H9 (cell line): ENCODE measurements around the gene CADM1. TPM values are rescaled to one million over a fixed set of nuclear protein-coding genes. Genes with fewer than 3 reads are reported as not detected.
A peak's percentile ranks its signal among the peaks of the same experiment; 100 is the strongest.

Experiments used
- DNase-seq: peaks from one replicate; pipeline ENCODE4 v3.0.0-alpha.2; 2017
- H2AFZ ChIP-seq: one replicate; pipeline ENCODE4 v1.6.1; 2013; ENCODE audit warnings: mild to moderate bottlenecking, low read length, control low read depth, moderate library complexity
- H2AK5ac ChIP-seq: 2 replicates; pipeline ENCODE4 v1.6.1; 2013; ENCODE audit warnings: low read length, control low read depth, mixed read lengths; ENCODE audit not compliant: insufficient read length
- H2BK120ac ChIP-seq: one replicate; pipeline ENCODE4 v1.6.1; 2013; ENCODE audit warnings: low read depth, mild to moderate bottlenecking, low read length, control low read depth, inconsistent platforms; ENCODE audit not compliant: poor library complexity, severe bottlenecking
- H2BK12ac ChIP-seq: 2 replicates; pipeline ENCODE4 v1.6.1; 2013; ENCODE audit warnings: low read length, control low read depth, mixed read lengths, low read depth; ENCODE audit not compliant: insufficient read length
- H2BK15ac ChIP-seq: 2 replicates; pipeline ENCODE4 v1.6.1; 2013; ENCODE audit warnings: low read depth, low read length, control low read depth
- H2BK20ac ChIP-seq: one replicate; pipeline ENCODE4 v1.6.1; 2013; ENCODE audit warnings: low read depth, mild to moderate bottlenecking, low read length, control low read depth, inconsistent platforms; ENCODE audit not compliant: poor library complexity, severe bottlenecking
- H2BK5ac ChIP-seq: 2 replicates; pipeline ENCODE4 v1.6.1; 2013; ENCODE audit warnings: low read length, control low read depth, mixed read lengths; ENCODE audit not compliant: insufficient read length
- H3K14ac ChIP-seq: 2 replicates; pipeline ENCODE4 v1.6.1; 2013; ENCODE audit warnings: low read length, control low read depth; ENCODE audit not compliant: insufficient read depth
- H3K18ac ChIP-seq: 2 replicates; pipeline ENCODE4 v1.6.1; 2013; ENCODE audit warnings: low read depth, mild to moderate bottlenecking, mixed read lengths, low read length, control low read depth; ENCODE audit not compliant: insufficient read length
- H3K23ac ChIP-seq: 2 replicates; pipeline ENCODE4 v1.6.1; 2013; ENCODE audit warnings: low read length, control low read depth, mixed read lengths, low read depth; ENCODE audit not compliant: insufficient read length
- H3K23me2 ChIP-seq: 2 replicates; pipeline ENCODE4 v1.6.1; 2013; ENCODE audit warnings: low read depth, mild to moderate bottlenecking, mixed read lengths, low read length, control low read depth; ENCODE audit not compliant: insufficient read length, poor library complexity, severe bottlenecking
- H3K27ac ChIP-seq: 2 replicates; pipeline ENCODE4 v1.5.1; 2013; ENCODE audit warnings: low read length, control low read depth, mixed read lengths, low read depth; ENCODE audit not compliant: insufficient read length
- H3K27me3 ChIP-seq: 2 replicates; pipeline ENCODE4 v1.6.1; 2013; ENCODE audit warnings: low read length, control low read depth, inconsistent platforms; ENCODE audit not compliant: insufficient read depth
- H3K4ac ChIP-seq: 2 replicates; pipeline ENCODE4 v1.6.1; 2013; ENCODE audit warnings: low read depth, mild to moderate bottlenecking, control low read depth, inconsistent platforms, low read length, moderate library complexity
- H3K4me1 ChIP-seq: 2 replicates; pipeline ENCODE4 v1.6.1; 2013; ENCODE audit warnings: low read length, control low read depth, inconsistent platforms; ENCODE audit not compliant: insufficient read depth
- H3K4me2 ChIP-seq: 2 replicates; pipeline ENCODE4 v1.6.1; 2013; ENCODE audit warnings: low read length, control low read depth, mixed read lengths; ENCODE audit not compliant: insufficient read length, insufficient read depth
- H3K56ac ChIP-seq: 2 replicates; pipeline ENCODE4 v1.6.1; 2013; ENCODE audit warnings: low read depth, mild to moderate bottlenecking, mixed read lengths, low read length, control low read depth; ENCODE audit not compliant: insufficient read length
- H3K79me1 ChIP-seq: 2 replicates; pipeline ENCODE4 v1.6.1; 2013; ENCODE audit warnings: low read depth, mild to moderate bottlenecking, moderate library complexity, low read length, control low read depth, inconsistent platforms; ENCODE audit not compliant: insufficient read depth, poor library complexity, severe bottlenecking
- H3K79me2 ChIP-seq: 2 replicates; pipeline ENCODE4 v1.6.1; 2013; ENCODE audit warnings: low read length, control low read depth, inconsistent platforms; ENCODE audit not compliant: insufficient read depth
- H3K9ac ChIP-seq: 2 replicates; pipeline ENCODE4 v1.6.1; 2013; ENCODE audit warnings: low read length, control low read depth, mixed read lengths; ENCODE audit not compliant: insufficient read length; ENCODE audit errors: extremely low read depth
- H3K9me3 ChIP-seq: one replicate; pipeline ENCODE4 v1.6.1; 2013; ENCODE audit warnings: low read depth, low read length, inconsistent platforms; ENCODE audit not compliant: control insufficient read depth
- H3T11ph ChIP-seq: one replicate; pipeline ENCODE4 v1.6.1; 2013; ENCODE audit warnings: mild to moderate bottlenecking, low read length, control low read depth, inconsistent platforms
- H4K20me1 ChIP-seq: one replicate; pipeline ENCODE4 v1.6.1; 2013; ENCODE audit not compliant: control insufficient read depth, insufficient read length, insufficient read depth
- H4K5ac ChIP-seq: 2 replicates; pipeline ENCODE4 v1.6.1; 2013; ENCODE audit warnings: low read depth, mild to moderate bottlenecking, mixed read lengths, low read length, control low read depth; ENCODE audit not compliant: insufficient read length
- H4K8ac ChIP-seq: replicated peaks from 2 replicates; pipeline ENCODE4 v1.6.1; 2013; ENCODE audit warnings: low read length, control low read depth, mixed read lengths, low read depth; ENCODE audit not compliant: insufficient read length
- H4K91ac ChIP-seq: 2 replicates; pipeline ENCODE4 v1.6.1; 2013; ENCODE audit warnings: low read depth, mild to moderate bottlenecking, moderate library complexity, mixed read lengths, low read length, control low read depth; ENCODE audit not compliant: insufficient read length
- H3K27ac Mint-ChIP-seq, 3 experiments: 2 replicates in 2 of 3; 3 replicates in 1 of 3; pipeline ENCODE4 v1.8.0; 2020 to 2021; ENCODE audit warnings: mixed read lengths in 3 of 3, mild to moderate bottlenecking in 1 of 3, moderate library complexity in 1 of 3
- H3K27me3 Mint-ChIP-seq: 2 replicates; pipeline ENCODE4 v1.8.0; 2021; ENCODE audit warnings: low read depth, mild to moderate bottlenecking, moderate library complexity, mixed read lengths
- H3K36me3 Mint-ChIP-seq, 3 experiments: 2 replicates in 2 of 3; 3 replicates in 1 of 3; pipeline ENCODE4 v1.8.0; 2020 to 2021; ENCODE audit warnings: low read depth in 3 of 3, mixed read lengths in 3 of 3; ENCODE audit not compliant: insufficient read depth in 1 of 3
- H3K4me1 Mint-ChIP-seq, 2 experiments: 2 replicates each; pipeline ENCODE4 v1.8.0; 2020; ENCODE audit warnings: mixed read lengths in 2 of 2
- H3K4me3 Mint-ChIP-seq, 2 experiments: 2 replicates in 1 of 2; 3 replicates in 1 of 2; pipeline ENCODE4 v1.8.0; 2020 to 2021; ENCODE audit warnings: mild to moderate bottlenecking in 2 of 2, mixed read lengths in 2 of 2, moderate library complexity in 1 of 2
- H3K9me3 Mint-ChIP-seq, 2 experiments: 2 replicates in 1 of 2; 3 replicates in 1 of 2; pipeline ENCODE4 v1.8.0; 2020; ENCODE audit warnings: mild to moderate bottlenecking in 2 of 2, mixed read lengths in 2 of 2, moderate library complexity in 1 of 2
- WGBS: extraction: QIAGEN DNeasy Blood & Tissue Kit; methylation state at CpG from one replicate; pipeline ENCODE4 v1.1.7; 2013; ENCODE audit warnings: missing lambda C conversion rate, low lambda C conversion rate, mixed read lengths; ENCODE audit not compliant: insufficient read length; ENCODE audit errors: extremely low coverage; 5-methylcytosine and 5-hydroxymethylcytosine counted together
- total RNA-seq: library from RNA; stranded (reverse); gene quantifications from 2 replicates; pipeline ENCODE4 v1.2.1, GENCODE V29; 2021
- TF ChIP-seq, protein P1 (sequence below): fragments of 200-600 bp; sonication (generic); conservative IDR thresholded peaks from 3 replicates; pipeline ENCODE4 v1.8.0; 2021; ENCODE audit warnings: antibody characterized with exemption, mild to moderate bottlenecking

CADM1 gene
- total RNA-seq, 1 experiment from 2014 or later = 11.9 TPM

DNA sequence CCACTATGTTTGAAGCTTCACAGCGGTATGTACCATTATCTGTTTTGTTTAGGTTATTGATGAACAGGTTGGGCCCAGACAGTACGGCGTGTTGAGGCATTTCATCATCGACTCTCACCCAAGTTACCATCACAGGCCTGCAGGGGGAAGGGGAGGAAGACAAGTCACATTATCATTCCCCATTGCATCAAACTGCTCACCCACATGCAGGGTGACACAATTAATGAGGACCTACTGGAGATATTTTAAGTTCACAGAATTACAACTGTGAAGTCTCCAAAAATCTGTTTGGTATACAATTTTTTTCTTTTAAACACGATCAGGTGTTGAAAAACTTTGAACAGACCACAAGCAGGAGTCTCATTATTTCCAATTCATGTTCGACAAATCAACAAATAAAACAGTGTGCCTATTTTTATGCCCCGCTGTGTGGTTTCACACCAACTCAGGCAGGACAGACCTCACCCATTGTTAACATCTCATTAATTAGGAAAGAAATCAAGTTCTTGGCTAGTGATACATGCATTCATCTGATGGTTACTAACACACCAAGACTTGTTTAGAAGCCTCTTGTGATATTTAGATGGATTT lies 289.5 kb downstream of the CADM1 start:
- Histone ChIP-seq H3K4me1 (no peaks in the 10 kb centered on the region), H2BK5ac (no peak overlapping the region)
- WGBS = no CpG with 5 or more reads among the region's 7 CpGs

More for the DNA sequence above, 289.5 kb downstream of the CADM1 start:
- Histone ChIP-seq H3K18ac (no peak overlapping the region), H3K14ac (no peak overlapping the region), H3K9me3 (no peaks in the 10 kb centered on the region), H2BK20ac (no peak overlapping the region), H3K56ac (no peak overlapping the region), H4K8ac (no peak overlapping the region), H2BK120ac (no peak overlapping the region), H2AK5ac (no peak overlapping the region), H3K23me2 (no peaks in the 10 kb centered on the region), H3K79me2 (no peaks in the 10 kb centered on the region), H4K91ac (no peak overlapping the region), H2BK15ac (no peak overlapping the region), H3K4me2 (no peak overlapping the region), H3K23ac (no peak overlapping the region), H2BK12ac (no peak overlapping the region), H2AFZ (no peak overlapping the region), H3K9ac (no peak overlapping the region), H3K4ac (no peak overlapping the region), H4K5ac (no peak overlapping the region), H3K27me3 (no peaks in the 10 kb centered on the region), H3T11ph (no peak overlapping the region), H3K27ac (no peak overlapping the region), H3K79me1 (no peaks in the 10 kb centered on the region), H4K20me1 (no peaks in the 10 kb centered on the region)
- Mint-ChIP-seq H3K36me3 (peaks cover 0 to 4% (median 0%) of the 10 kb centered on the region in 3 experiments; a peak in 1 of 7 replicates), H3K4me3 (no peak overlapping the region), H3K27ac (peak overlapping the region in 1 of 3 experiments; percentile 25; a peak in 1 of 7 replicates), H3K4me1 (peaks cover 5 to 7% of the 10 kb centered on the region in 2 experiments), H3K27me3 (no peaks in the 10 kb centered on the region), H3K9me3 (no peaks in the 10 kb centered on the region)
- TF ChIP-seq, protein P1, sequence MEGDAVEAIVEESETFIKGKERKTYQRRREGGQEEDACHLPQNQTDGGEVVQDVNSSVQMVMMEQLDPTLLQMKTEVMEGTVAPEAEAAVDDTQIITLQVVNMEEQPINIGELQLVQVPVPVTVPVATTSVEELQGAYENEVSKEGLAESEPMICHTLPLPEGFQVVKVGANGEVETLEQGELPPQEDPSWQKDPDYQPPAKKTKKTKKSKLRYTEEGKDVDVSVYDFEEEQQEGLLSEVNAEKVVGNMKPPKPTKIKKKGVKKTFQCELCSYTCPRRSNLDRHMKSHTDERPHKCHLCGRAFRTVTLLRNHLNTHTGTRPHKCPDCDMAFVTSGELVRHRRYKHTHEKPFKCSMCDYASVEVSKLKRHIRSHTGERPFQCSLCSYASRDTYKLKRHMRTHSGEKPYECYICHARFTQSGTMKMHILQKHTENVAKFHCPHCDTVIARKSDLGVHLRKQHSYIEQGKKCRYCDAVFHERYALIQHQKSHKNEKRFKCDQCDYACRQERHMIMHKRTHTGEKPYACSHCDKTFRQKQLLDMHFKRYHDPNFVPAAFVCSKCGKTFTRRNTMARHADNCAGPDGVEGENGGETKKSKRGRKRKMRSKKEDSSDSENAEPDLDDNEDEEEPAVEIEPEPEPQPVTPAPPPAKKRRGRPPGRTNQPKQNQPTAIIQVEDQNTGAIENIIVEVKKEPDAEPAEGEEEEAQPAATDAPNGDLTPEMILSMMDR = peak; percentile 10; the same call in 1 of the 3 replicates
- DNase-seq = no peak
